Smooth muscle cell of the brain vasculature (primary cell): ENCODE data around the gene CHST4.
"Not testable (repeated sequence)": the region's sequence is repeated elsewhere in the genome, so short reads cannot be mapped to it uniquely, and the experiment has no call there.

ENCODE experiments used
- DNase-seq: peaks from one replicate; pipeline ENCODE4 v3.0.0-alpha.2; 2012; ENCODE audit warnings: low read depth, low spot score

CHST4 gene

GRCh38 chr16:71524566-71525553 is 1.4 kb upstream of the CHST4 start:
- no peak for DNase-seq

- no peak for DNase-seq
Measured at GRCh38 chr16:71528257-71528656, 2.0 kb downstream of the CHST4 start.

GRCh38 chr16:71528863-71529262 is 2.6 kb downstream of the CHST4 start:
- no peak for DNase-seq

DNA sequence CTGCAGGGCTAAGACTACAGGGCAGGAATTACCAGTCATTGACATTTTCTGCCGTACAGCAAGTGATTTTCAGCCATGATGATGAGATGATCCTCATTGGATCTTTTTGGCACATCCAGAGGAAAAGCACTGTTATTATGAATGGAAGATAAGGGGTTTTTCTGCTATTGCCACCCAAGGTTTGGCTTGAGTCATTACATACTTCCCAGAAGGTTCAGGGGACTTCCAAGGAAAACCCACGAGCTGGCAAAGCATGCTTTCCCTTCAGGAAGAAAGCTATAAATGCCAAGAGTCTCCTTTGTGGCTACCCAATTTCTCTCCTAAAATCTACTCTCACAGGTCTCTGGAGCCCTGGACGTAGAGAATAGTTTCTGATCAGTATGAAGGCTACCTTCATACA is 6.1 kb downstream of the CHST4 start:
- no peak for DNase-seq

DNA sequence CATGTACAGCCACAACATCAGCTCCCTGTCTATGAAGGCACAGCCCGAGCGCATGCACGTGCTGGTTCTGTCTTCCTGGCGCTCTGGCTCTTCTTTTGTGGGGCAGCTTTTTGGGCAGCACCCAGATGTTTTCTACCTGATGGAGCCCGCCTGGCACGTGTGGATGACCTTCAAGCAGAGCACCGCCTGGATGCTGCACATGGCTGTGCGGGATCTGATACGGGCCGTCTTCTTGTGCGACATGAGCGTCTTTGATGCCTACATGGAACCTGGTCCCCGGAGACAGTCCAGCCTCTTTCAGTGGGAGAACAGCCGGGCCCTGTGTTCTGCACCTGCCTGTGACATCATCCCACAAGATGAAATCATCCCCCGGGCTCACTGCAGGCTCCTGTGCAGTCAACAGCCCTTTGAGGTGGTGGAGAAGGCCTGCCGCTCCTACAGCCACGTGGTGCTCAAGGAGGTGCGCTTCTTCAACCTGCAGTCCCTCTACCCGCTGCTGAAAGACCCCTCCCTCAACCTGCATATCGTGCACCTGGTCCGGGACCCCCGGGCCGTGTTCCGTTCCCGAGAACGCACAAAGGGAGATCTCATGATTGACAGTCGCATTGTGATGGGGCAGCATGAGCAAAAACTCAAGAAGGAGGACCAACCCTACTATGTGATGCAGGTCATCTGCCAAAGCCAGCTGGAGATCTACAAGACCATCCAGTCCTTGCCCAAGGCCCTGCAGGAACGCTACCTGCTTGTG is 10.7 kb downstream of the CHST4 start:
- DNase-seq, result no peak

DNA sequence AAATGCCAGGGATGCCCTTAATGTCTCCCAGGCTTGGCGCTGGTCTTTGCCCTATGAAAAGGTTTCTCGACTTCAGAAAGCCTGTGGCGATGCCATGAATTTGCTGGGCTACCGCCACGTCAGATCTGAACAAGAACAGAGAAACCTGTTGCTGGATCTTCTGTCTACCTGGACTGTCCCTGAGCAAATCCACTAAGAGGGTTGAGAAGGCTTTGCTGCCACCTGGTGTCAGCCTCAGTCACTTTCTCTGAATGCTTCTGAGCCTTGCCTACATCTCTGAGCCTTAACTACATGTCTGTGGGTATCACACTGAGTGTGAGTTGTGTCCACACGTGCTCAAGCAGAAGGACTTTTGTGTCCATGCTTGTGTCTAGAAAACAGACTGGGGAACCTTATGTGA is 11.4 kb downstream of the CHST4 start:
- no peak for DNase-seq

- no peak for DNase-seq
Measured at GRCh38 chr16:71542377-71542776, 16.2 kb downstream of the CHST4 start.

DNA sequence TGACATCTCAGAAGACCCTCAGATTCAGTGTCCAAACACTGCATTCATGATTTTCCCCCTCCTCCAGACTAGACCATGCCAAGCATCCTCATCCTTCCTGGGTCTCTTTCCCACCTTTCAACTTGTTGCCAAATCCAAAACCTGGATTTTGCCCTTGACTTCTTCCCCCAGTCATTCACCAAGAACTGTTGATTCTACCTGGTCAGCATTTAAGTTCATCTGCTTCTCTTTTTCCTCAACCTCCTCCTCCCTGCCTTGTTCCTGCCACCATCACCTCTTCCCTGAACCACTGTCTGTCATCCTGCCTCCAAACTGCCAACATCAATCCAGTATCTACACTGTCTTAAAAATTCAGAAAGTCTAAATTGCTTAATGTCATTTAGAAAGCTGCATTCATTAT is 20.9 kb downstream of the CHST4 start:
- DNase-seq, result no peak

DNA sequence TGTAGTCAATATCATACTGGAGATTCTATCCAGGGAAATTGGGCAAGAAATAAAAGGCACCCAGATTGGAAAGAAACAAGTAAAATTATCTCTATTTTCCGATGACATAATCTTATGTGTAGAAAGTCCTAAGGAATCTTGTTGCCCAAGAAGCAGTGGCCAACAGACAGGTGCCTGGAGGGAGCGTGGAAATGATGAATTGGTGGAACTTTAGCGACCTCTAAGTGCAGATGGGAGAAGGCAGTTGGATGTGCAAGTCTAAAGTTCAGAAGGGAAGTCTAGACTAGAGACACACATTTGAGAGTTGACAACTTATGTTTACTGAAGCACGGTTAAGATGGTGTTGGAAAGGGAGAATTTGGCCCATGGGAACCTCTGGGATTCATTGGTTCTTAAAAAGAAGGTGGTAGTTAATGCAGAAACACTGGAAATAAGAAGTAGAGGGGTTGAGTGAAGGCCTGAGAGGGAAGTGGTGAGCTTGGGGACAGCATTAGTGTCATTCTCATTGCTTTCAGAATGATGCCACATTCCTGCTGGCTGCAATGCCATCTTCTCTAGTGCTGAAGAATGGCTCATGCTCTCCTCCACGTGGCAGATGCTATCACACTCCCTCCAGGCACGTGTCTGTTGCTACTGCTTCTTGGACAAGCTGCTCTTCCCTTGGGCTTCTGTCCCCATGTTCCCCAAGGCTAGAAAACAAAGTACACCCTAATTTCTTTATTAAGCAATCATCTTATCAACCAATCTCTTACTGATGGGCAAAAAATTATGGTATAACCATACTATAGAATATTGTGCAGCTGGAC is 26.7 kb downstream of the CHST4 start:
- no peak for DNase-seq

- DNase-seq, result no peak
Measured at GRCh38 chr16:71555230-71555891, 29.1 kb downstream of the CHST4 start.

- DNase-seq, result no peak
Measured at GRCh38 chr16:71557299-71557698, 31.1 kb downstream of the CHST4 start.

GRCh38 chr16:71557954-71558582 is 31.8 kb downstream of the CHST4 start:
- DNase-seq, result no peak

- DNase-seq, result no peak
Measured at GRCh38 chr16:71559855-71560254, 33.6 kb downstream of the CHST4 start.

DNA sequence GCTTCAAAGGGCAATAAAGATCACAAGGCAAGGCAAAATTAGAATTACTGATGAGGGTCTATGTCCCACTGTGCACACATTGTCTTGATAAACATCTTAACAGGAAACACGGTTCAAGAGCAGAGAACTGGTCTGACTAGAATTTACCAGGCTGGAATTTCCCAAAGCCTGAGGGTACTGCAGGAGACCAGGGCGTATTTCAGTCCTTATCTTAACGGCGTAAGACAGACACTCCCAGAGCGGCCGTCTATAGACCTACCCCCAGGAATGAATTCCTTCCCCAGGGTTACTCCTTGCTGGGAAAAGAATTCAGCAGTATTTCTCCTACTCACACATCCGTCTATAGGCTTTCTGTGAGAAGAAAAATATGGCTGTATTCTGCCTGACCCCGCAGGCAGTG is 35.7 kb downstream of the CHST4 start:
- DNase-seq, result not testable (repeated sequence)

GRCh38 chr16:71562552-71562951 is 36.3 kb downstream of the CHST4 start:
- no peak for DNase-seq

DNA sequence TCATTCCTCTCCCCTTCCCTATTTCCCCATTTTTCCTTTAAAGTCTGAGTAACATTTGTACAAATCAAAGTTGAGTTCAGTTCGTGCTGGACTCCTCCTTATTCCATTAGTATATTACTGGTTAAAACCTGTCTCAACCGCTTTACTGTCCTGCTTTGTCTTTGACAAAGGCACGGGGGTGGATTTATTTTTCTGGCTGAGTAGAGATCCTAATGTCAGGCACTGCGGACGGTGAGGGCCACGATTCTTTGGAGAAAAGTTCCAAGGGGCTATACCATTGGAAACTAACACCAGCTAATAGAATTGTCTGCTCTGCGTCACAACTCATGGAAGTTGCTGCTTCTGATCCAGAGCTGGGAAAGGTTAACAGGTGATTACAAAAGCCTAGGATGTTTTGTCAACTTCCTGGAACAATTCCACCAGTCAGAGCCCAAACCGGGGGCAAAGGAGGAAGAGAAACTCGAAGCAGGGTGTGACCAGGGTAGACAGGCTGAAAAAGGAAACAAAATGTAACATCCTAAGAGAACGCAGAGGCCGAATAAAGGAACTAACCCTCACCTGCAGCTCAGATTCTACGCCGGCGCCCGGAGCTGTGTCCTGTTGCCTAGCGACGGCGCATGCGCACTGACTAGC is 38.2 kb downstream of the CHST4 start:
- no peak for DNase-seq

DNA sequence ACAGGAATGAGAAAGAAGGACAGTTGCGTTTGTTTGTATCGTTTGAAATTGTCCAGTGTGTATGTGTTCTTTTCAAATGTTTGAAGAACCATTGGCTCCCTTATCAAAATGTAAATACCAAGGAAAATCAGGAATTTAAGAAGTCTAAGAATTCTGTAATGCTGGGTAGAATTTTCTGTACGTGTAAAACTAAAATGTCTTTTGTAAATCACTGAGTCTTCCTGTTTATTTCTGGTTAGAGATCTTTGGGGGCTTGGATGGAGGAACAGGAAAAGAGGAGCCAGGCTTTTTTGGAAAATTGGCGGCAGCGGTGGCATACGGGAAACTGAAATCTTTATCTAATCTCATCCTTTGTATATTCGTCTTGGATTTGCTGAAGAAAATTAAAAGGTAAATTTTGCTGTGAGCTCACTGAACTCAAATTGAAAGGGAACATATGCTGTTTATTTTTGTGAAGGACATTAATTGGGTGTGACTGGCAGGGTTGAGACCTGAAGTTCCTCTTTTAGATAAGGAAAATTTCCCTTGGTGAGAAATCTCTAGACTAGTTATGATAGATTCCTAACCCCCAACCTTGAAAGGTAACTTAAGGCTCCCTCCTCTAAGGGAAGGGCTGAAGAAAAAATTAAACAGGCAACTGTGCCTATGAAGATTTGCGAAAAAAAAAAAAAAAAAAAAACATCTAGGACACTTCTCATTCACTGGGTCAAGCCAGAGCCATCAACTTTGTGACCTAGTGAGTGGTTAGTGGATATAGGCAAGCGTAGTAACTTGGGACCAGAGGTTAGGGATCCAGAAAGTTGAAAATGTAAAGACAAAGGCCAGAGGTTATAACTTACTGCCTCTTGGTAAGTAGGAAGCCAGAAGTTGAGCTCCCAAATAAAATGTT is 39.8 kb downstream of the CHST4 start:
- DNase-seq, result no peak

GRCh38 chr16:71567931-71568330 is 41.7 kb downstream of the CHST4 start:
- no peak for DNase-seq

GRCh38 chr16:71568551-71568950 is 42.3 kb downstream of the CHST4 start:
- no peak for DNase-seq
